Fibroblast of lung (primary cell): ENCODE measurements around the gene PDE11A. TPM values are rescaled to one million over a fixed set of nuclear protein-coding genes. Genes with fewer than 3 reads are reported as not detected.

ENCODE experiments used
- DNase-seq, 2 donors: peaks; one replicate each; pipeline versions ENCODE4 v3.0.0 to v3.0.0-alpha.2; 2010; ENCODE audit warnings: low read depth in 2 of 2
- H2AFZ ChIP-seq: 2 replicates; pipeline ENCODE4 v1.5.1; 2012; ENCODE audit warnings: low read length, control low read depth, inconsistent platforms
- H3K27ac ChIP-seq: 2 replicates; pipeline ENCODE4 v1.5.1; 2011; ENCODE audit warnings: low read length, control low read depth; ENCODE audit not compliant: insufficient read depth
- H3K27me3 ChIP-seq: 2 replicates; pipeline ENCODE4 v1.5.1; 2011; ENCODE audit warnings: mild to moderate bottlenecking, low read length; ENCODE audit not compliant: control insufficient read depth, insufficient read depth
- H3K36me3 ChIP-seq: 2 replicates; pipeline ENCODE4 v1.5.1; 2011; ENCODE audit warnings: low read length; ENCODE audit not compliant: control insufficient read depth, insufficient read depth
- H3K4me1 ChIP-seq: 2 replicates; pipeline ENCODE4 v1.5.1; 2011; ENCODE audit warnings: low read length; ENCODE audit not compliant: control insufficient read depth, insufficient read depth; ENCODE audit errors: extremely low read depth
- H3K4me2 ChIP-seq: 2 replicates; pipeline ENCODE4 v1.5.1; 2011; ENCODE audit warnings: low read length, control low read depth; ENCODE audit not compliant: insufficient read depth; ENCODE audit errors: extremely low read depth
- H3K4me3 ChIP-seq, 4 experiments: fragments of 200-600 bp in 1 of 4; sonication (generic) in 1 of 4; replicated peaks in 1 of 4; 2 replicates each; pipeline ENCODE4 v1.5.1; 2011 to 2016; ENCODE audit warnings: low read length in 4 of 4, low read depth in 3 of 4, mild to moderate bottlenecking in 3 of 4, control low read depth in 2 of 4, inconsistent platforms in 1 of 4, mixed read lengths in 1 of 4; ENCODE audit not compliant: insufficient read depth in 1 of 4; ENCODE audit errors: control extremely low read depth in 1 of 4
- H3K79me2 ChIP-seq: 2 replicates; pipeline ENCODE4 v1.5.1; 2012; ENCODE audit warnings: mild to moderate bottlenecking, low read length, inconsistent platforms; ENCODE audit not compliant: control insufficient read depth, insufficient read depth
- H3K9ac ChIP-seq: 2 replicates; pipeline ENCODE4 v1.5.1; 2011; ENCODE audit warnings: mild to moderate bottlenecking, low read length, control low read depth; ENCODE audit not compliant: insufficient read depth
- H3K9me3 ChIP-seq: 2 replicates; pipeline ENCODE4 v1.5.1; 2012; ENCODE audit warnings: low read depth, low read length; ENCODE audit not compliant: control insufficient read depth, insufficient read depth
- H4K20me1 ChIP-seq: 2 replicates; pipeline ENCODE4 v1.5.1; 2011; ENCODE audit warnings: low read length; ENCODE audit not compliant: control insufficient read depth, insufficient read depth; ENCODE audit errors: extremely low read depth
- EZH2 ChIP-seq: IDR thresholded peaks from 2 replicates; pipeline ENCODE4 v1.5.1; 2012; ENCODE audit warnings: low read length, control low read depth, mild to moderate bottlenecking; ENCODE audit errors: missing control alignments
- polyA plus RNA-seq, 2 donors: library from polyadenylated mRNA; depleted of rRNA in 1 of 2; stranded (reverse) in 1 of 2; unstranded in 1 of 2; fragments of >200 nt; gene quantifications; 2 replicates each; pipeline ENCODE4 v1.2.1, GENCODE V29; 2011 to 2012; ENCODE audit warnings: missing spikeins in 1 of 2
- total RNA-seq: library from RNA; depleted of rRNA; stranded (reverse); fragments of >200 nt; gene quantifications from 2 replicates; pipeline ENCODE4 v1.2.1, GENCODE V29; 2014
- TF ChIP-seq, protein P1 (sequence below), 2 donors: IDR thresholded peaks in 1 of 2; conservative IDR thresholded peaks in 1 of 2; 1 replicate in 1 of 2; 2 replicates in 1 of 2; pipeline ENCODE4 v1.5.1; 2011 to 2012; ENCODE audit warnings: low read length in 2 of 2, control low read depth in 1 of 2, inconsistent platforms in 1 of 2, low read depth in 1 of 2, mild to moderate bottlenecking in 1 of 2

PDE11A gene
- total and polyA plus RNA-seq, 2 donors (not counting 1 experiment from before 2014, with no cell fraction given), result 0.03 to 0.33 TPM

DNA sequence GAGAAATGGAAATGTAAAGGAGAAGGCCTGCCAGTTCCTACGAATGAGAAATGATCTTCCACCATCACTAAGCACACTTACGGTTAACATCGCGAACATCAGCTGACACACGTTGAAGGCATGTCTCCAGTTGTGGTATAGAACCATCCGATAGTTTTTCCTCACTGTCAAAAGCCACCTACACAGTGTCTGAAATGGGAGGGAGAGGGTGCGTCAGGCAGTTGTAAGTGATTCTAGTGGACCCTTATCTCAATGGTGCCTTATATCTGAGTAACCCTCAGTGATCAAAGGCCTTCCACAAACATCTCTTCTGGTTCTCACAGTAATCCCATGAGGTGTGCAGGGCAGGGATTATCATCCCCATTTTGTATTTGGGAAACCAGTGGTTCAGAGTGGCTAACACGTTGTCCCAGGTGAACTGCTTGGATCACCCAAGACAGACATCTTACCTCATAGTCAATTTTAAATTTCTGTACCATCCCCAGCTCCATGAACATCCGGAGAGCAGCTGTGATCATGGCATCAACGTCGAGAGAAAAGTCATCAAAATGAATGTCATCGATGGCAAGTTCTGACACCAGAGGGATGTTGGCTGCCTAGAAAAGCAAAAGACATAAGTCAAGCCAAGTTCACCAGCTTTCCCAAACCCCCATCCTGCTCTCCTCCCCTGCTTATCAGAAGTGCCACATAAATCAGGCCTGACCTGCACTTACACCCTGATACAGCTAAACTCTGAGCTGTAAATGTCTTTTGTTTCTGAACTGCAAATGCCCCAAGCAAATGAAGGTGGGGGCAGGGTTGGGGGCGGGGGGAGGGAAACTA is 344.8 kb downstream of the PDE11A start:
- no peak overlapping the region for H3K9ac ChIP-seq
- TF ChIP-seq, protein P1, sequence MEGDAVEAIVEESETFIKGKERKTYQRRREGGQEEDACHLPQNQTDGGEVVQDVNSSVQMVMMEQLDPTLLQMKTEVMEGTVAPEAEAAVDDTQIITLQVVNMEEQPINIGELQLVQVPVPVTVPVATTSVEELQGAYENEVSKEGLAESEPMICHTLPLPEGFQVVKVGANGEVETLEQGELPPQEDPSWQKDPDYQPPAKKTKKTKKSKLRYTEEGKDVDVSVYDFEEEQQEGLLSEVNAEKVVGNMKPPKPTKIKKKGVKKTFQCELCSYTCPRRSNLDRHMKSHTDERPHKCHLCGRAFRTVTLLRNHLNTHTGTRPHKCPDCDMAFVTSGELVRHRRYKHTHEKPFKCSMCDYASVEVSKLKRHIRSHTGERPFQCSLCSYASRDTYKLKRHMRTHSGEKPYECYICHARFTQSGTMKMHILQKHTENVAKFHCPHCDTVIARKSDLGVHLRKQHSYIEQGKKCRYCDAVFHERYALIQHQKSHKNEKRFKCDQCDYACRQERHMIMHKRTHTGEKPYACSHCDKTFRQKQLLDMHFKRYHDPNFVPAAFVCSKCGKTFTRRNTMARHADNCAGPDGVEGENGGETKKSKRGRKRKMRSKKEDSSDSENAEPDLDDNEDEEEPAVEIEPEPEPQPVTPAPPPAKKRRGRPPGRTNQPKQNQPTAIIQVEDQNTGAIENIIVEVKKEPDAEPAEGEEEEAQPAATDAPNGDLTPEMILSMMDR (conservative IDR thresholded peaks at IDR 0.05 in 1 of 2, IDR thresholded peaks at IDR 0.05 in 1 of 2; ENCODE audit: low read depth in 1 of 2, low read length in 2 of 2), result no peak
- TF ChIP-seq EZH2, result no peak
- no peak overlapping the region for H3K4me3 ChIP-seq
- no peaks in the 10 kb centered on the region for H3K27me3 ChIP-seq
- H3K27ac ChIP-seq, result no peak overlapping the region
- H3K4me2 ChIP-seq, result no peak overlapping the region
- H3K79me2 ChIP-seq, result no peaks in the 10 kb centered on the region
- no peak for DNase-seq
- H3K4me1 ChIP-seq, result no peaks in the 10 kb centered on the region
- H4K20me1 ChIP-seq, result no peaks in the 10 kb centered on the region
- no peaks in the 10 kb centered on the region for H3K9me3 ChIP-seq
- no peak overlapping the region for H2AFZ ChIP-seq
- H3K36me3 ChIP-seq, result no peaks in the 10 kb centered on the region

DNA sequence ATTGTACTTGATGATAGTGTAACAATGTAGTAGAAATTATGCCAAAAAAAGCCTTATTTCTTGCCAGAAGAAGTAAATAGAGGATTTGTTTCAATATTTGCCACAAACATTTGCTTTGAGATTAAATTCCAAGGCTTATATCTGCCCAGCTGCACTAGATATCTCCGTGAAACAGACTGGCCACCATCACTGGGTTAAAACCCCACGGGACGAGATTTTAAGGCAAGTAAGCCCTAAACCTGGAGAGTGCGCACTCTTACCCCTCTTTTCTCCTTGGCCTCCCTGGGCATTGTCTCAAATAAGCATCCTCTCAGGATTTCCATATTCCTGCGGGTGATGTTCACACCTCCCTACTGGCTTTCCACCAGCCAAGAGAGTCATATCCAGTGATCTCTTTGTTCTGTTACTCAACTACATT is 345.6 kb downstream of the PDE11A start:
- DNase-seq, result no peak
- Histone ChIP-seq H3K27ac (no peak overlapping the region), H3K27me3 (no peaks in the 10 kb centered on the region), H3K4me3 (no peak overlapping the region), H3K4me1 (no peaks in the 10 kb centered on the region), H3K9me3 (no peaks in the 10 kb centered on the region), H4K20me1 (no peaks in the 10 kb centered on the region), H3K4me2 (no peak overlapping the region), H3K9ac (no peak overlapping the region), H2AFZ (no peak overlapping the region), H3K79me2 (no peaks in the 10 kb centered on the region), H3K36me3 (no peaks in the 10 kb centered on the region)
- TF ChIP-seq EZH2, result no peak
- TF ChIP-seq, protein P1 (conservative IDR thresholded peaks at IDR 0.05 in 1 of 2, IDR thresholded peaks at IDR 0.05 in 1 of 2; ENCODE audit: low read depth in 1 of 2, low read length in 2 of 2), result no peak

DNA sequence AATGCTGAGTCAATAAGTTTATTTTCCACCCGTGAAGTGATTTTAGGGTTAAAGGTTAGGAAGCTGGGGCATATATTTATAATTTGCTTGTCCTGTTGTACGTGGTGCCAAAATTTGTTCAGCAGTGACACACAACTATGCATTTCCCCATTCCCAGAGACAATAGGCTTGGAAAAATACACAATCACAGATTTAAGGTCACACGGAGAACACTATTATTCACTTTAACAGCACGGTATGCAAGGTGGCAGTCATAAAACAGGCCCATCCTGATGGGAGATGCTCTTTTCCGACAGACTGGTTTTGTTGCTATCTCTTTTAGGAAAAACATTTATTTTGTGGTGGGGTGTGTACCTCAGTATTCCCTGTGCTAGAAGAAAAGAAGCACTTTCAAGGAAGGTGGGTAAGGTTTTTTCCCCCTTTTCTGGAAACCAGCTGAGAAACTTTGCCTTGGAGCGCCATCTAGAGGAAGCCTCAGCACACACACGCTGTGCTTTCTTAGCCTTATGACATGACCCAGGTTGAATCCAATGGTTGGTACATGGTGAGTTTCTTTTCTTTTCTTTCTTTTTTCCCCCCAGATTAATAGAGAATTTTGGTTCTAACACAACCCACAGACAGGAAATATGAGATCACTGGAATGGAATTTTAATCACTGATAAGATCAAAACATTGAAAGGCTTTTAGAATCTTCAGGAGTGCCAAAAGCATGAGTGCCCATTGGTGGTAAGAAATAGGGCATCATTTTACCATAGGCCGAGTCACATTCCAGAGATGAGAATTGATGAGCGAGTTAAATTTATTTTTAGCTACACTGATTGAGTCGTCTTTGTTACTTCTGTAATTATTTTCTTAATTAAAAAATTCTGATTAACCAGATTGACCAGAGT is 347.9 kb downstream of the PDE11A start:
- H4K20me1 ChIP-seq, result no peaks in the 10 kb centered on the region
- no peak overlapping the region for H3K27ac ChIP-seq
- TF ChIP-seq, protein P1 (conservative IDR thresholded peaks at IDR 0.05 in 1 of 2, IDR thresholded peaks at IDR 0.05 in 1 of 2; ENCODE audit: low read depth in 1 of 2, low read length in 2 of 2), result peak; percentile 94 to 97
- TF ChIP-seq EZH2, result no peak
- no peaks in the 10 kb centered on the region for H3K79me2 ChIP-seq
- H3K4me1 ChIP-seq, result no peaks in the 10 kb centered on the region
- peak; percentile 24 to 58 for DNase-seq
- no peak overlapping the region for H2AFZ ChIP-seq
- no peaks in the 10 kb centered on the region for H3K36me3 ChIP-seq
- H3K4me2 ChIP-seq, result no peak overlapping the region
- H3K27me3 ChIP-seq, result no peaks in the 10 kb centered on the region
- H3K4me3 ChIP-seq, result no peak overlapping the region
- no peak overlapping the region for H3K9ac ChIP-seq
- H3K9me3 ChIP-seq, result no peaks in the 10 kb centered on the region
